Caco-2 (cell line): Measurements from ENCODE around the gene TARS1. TPM values are rescaled to one million over a fixed set of nuclear protein-coding genes. Genes with fewer than 3 reads are reported as not detected.

ENCODE experiments used
- BruUV-seq: library from RNA; stranded (reverse); fragments of 400-500 nt; replicated peaks from 2 replicates; lab custom pipeline; 2021; lab: Mats Ljungman, UMichigan
- CTCF ChIA-PET: fragments of 300-600 bp; sonication (Branson Sonifier 250); formaldehyde crosslinking; loops from one replicate; lab custom pipeline; 2022; ENCODE audit warnings: antibody characterized with exemption; lab: Charles Lee
- POLR2A ChIA-PET: fragments of 300-600 bp; sonication (Branson Sonifier 250); formaldehyde crosslinking; loops from one replicate; lab custom pipeline; 2022; ENCODE audit warnings: antibody characterized with exemption; lab: Charles Lee
- DNase-seq, 2 experiments: peaks; one replicate each; pipeline versions ENCODE4 v3.0.0 to v3.0.0-alpha.2; 2020 to 2022
- H3K27me3 ChIP-seq: replicated peaks from 2 replicates; pipeline ENCODE4 v1.6.0; 2011; ENCODE audit warnings: low read length; ENCODE audit not compliant: control insufficient read depth, insufficient read depth
- H3K36me3 ChIP-seq: 2 replicates; pipeline ENCODE4 v1.5.1; 2011; ENCODE audit warnings: low read length; ENCODE audit not compliant: control insufficient read depth, insufficient read depth
- H3K4me1 ChIP-seq: fragments of 250-450 bp; sonication (Bioruptor Pico); 2 replicates; pipeline ENCODE4 v1.5.1; 2020; ENCODE audit warnings: mild to moderate bottlenecking
- H3K4me3 ChIP-seq: 2 replicates; pipeline ENCODE4 v1.5.1; 2011; ENCODE audit warnings: low read depth, mild to moderate bottlenecking, control low read depth, low read length
- H3K9me3 ChIP-seq: fragments of 250-450 bp; sonication (Bioruptor Pico); 2 replicates; pipeline ENCODE4 v1.5.1; 2020; ENCODE audit warnings: mild to moderate bottlenecking, moderate library complexity
- H3K27ac Mint-ChIP-seq: one replicate; pipeline ENCODE4 v1.8.0; 2022; ENCODE audit warnings: mixed read lengths; ENCODE audit not compliant: unreplicated experiment
- H3K27me3 Mint-ChIP-seq: one replicate; pipeline ENCODE4 v1.8.0; 2022; ENCODE audit warnings: mixed read lengths; ENCODE audit not compliant: insufficient read depth, unreplicated experiment
- H3K36me3 Mint-ChIP-seq: one replicate; pipeline ENCODE4 v1.8.0; 2022; ENCODE audit warnings: mild to moderate bottlenecking, mixed read lengths; ENCODE audit not compliant: insufficient read depth, unreplicated experiment
- H3K4me1 Mint-ChIP-seq: one replicate; pipeline ENCODE4 v1.8.0; 2022; ENCODE audit warnings: low read depth, mixed read lengths; ENCODE audit not compliant: unreplicated experiment
- H3K4me3 Mint-ChIP-seq: one replicate; pipeline ENCODE4 v1.8.0; 2022; ENCODE audit warnings: mild to moderate bottlenecking, moderate library complexity, mixed read lengths; ENCODE audit not compliant: unreplicated experiment
- H3K9me3 Mint-ChIP-seq: one replicate; pipeline ENCODE4 v1.8.0; 2022; ENCODE audit warnings: mixed read lengths; ENCODE audit not compliant: unreplicated experiment
- intact Hi-C: fragments of 100-400 bp; cut with micrococcal nuclease; formaldehyde crosslinking; loops from one replicate; pipeline ENCODE4 v1.10.0; 2022; ENCODE audit not compliant: unreplicated experiment
- total RNA-seq: library from RNA; stranded (reverse); gene quantifications from 2 replicates; pipeline ENCODE4 v1.2.3, GENCODE V29; 2022
- TF ChIP-seq, protein P1 (sequence below), 2 experiments: fragments of 200-600 bp in 1 of 2; IDR thresholded peaks; 1 replicate in 1 of 2; 2 replicates in 1 of 2; pipeline versions ENCODE4 v1.5.1 to v1.8.0; 2011 to 2022; ENCODE audit warnings: antibody characterized with exemption in 1 of 2, control low read depth in 1 of 2, inconsistent platforms in 1 of 2, low read depth in 1 of 2, low read length in 1 of 2, mild to moderate bottlenecking in 1 of 2, moderate library complexity in 1 of 2; ENCODE audit not compliant: insufficient read depth in 1 of 2, severe bottlenecking in 1 of 2, unreplicated experiment in 1 of 2

Gene TARS1
- total RNA-seq, 1 experiment from 2014 or later, result 288 TPM

DNA sequence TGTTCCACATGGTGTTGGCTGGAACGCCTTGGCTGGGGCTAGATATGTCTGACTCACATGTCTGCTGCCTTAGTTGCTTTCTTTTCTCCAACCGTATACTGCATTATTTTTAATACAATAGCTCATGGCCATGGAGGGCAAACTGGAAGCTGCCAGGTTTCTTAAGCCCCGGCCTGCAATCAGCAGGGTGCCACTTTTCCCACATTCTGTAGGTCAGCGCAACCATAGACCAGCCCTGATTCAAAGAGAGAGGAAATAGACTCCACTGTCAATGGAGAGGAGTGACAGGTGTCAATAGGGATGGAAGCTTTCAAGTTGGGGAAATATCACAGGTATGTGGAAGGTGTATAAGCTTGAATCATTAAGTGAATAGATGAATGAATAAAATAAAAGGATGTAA lies 60.5 kb downstream of the TARS1 start:
- Mint-ChIP-seq H3K27me3 (no peaks in the 10 kb centered on the region), H3K36me3 (no peaks in the 10 kb centered on the region)

DNA sequence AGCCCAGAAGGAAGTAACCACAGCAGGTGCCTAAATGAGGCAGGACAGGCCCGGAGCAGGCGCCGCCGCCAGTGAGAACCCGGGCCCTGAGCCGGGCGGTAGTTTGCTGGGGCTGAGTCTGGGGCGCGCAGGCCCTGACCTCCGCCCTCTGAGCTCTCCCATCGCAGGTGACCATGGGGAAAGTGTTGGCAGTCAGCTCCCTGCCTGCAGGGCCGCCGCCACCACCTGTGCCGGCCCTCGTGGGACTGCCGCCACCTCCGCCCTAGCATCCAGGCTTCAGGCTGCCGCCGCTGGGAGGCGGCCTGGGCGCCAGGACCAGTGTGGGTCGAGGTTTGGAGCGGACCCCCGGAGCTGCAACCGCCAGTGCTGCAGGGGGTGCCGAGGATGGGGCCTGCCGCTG lies 61.1 kb downstream of the TARS1 start:
- CTCF ChIA-PET, result no interaction called here
- H3K9me3 Mint-ChIP-seq, result no peaks in the 10 kb centered on the region
- H3K4me3 Mint-ChIP-seq, result no peak overlapping the region
- H3K36me3 Mint-ChIP-seq, result no peaks in the 10 kb centered on the region
- no peaks in the 10 kb centered on the region for H3K27me3 ChIP-seq
- no peaks in the 10 kb centered on the region for H3K9me3 ChIP-seq
- TF ChIP-seq, protein P1, sequence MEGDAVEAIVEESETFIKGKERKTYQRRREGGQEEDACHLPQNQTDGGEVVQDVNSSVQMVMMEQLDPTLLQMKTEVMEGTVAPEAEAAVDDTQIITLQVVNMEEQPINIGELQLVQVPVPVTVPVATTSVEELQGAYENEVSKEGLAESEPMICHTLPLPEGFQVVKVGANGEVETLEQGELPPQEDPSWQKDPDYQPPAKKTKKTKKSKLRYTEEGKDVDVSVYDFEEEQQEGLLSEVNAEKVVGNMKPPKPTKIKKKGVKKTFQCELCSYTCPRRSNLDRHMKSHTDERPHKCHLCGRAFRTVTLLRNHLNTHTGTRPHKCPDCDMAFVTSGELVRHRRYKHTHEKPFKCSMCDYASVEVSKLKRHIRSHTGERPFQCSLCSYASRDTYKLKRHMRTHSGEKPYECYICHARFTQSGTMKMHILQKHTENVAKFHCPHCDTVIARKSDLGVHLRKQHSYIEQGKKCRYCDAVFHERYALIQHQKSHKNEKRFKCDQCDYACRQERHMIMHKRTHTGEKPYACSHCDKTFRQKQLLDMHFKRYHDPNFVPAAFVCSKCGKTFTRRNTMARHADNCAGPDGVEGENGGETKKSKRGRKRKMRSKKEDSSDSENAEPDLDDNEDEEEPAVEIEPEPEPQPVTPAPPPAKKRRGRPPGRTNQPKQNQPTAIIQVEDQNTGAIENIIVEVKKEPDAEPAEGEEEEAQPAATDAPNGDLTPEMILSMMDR (IDR thresholded peaks at IDR 0.05; ENCODE audit: insufficient read depth in 1 of 2, low read depth in 1 of 2, low read length in 1 of 2, severe bottlenecking in 1 of 2, unreplicated experiment in 1 of 2), result no peak
- H3K27ac Mint-ChIP-seq, result no peak overlapping the region
- H3K4me1 ChIP-seq, result no peaks in the 10 kb centered on the region
- no peaks in the 10 kb centered on the region for H3K36me3 ChIP-seq
- H3K27me3 Mint-ChIP-seq, result no peaks in the 10 kb centered on the region
- no TSS peak for BruUV-seq
- no peak overlapping the region for H3K4me3 ChIP-seq
- no peaks in the 10 kb centered on the region for H3K4me1 Mint-ChIP-seq
- POLR2A ChIA-PET, result no interaction called here
- intact Hi-C loops, result no loop called here
- no peak for DNase-seq

More for the DNA sequence above, 60.5 kb downstream of the TARS1 start:
- H3K4me1 Mint-ChIP-seq, result no peaks in the 10 kb centered on the region
- DNase-seq, result no peak
- CTCF ChIA-PET, result no interaction called here
- Histone ChIP-seq H3K27me3 (no peaks in the 10 kb centered on the region), H3K36me3 (no peaks in the 10 kb centered on the region), H3K4me3 (no peak overlapping the region), H3K9me3 (no peaks in the 10 kb centered on the region), H3K4me1 (no peaks in the 10 kb centered on the region)
- intact Hi-C loops, result no loop called here
- POLR2A ChIA-PET, result no interaction called here
- BruUV-seq, result no TSS peak
- H3K4me3 Mint-ChIP-seq, result no peak overlapping the region
- TF ChIP-seq, protein P1 (IDR thresholded peaks at IDR 0.05; ENCODE audit: insufficient read depth in 1 of 2, low read depth in 1 of 2, low read length in 1 of 2, severe bottlenecking in 1 of 2, unreplicated experiment in 1 of 2), result no peak
- no peak overlapping the region for H3K27ac Mint-ChIP-seq
- no peaks in the 10 kb centered on the region for H3K9me3 Mint-ChIP-seq

DNA sequence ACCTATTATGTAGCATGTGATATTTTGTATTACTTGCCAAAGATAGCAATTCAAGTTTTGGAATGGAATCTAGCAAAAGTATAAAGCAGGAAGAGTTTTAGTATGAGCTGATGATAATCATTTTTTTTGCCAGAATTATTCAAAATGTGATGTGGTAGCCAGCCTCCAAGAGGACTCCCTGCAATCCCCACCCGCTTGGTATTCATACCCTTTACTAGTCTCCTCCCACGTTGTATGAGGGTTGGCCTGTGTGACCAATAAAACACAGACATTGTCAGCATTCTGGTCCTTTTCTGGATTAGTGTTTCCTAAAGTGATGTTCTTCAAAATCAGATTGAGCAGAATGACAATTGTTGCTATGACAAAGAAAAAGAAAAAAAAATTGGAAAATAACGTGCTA lies 63.8 kb downstream of the TARS1 start:
- intact Hi-C loops, result no loop called here
- no peaks in the 10 kb centered on the region for H3K36me3 Mint-ChIP-seq

More for the DNA sequence above, 63.8 kb downstream of the TARS1 start:
- no peaks in the 10 kb centered on the region for H3K27me3 ChIP-seq
- DNase-seq, result no peak
- BruUV-seq, result no TSS peak
- no peaks in the 10 kb centered on the region for H3K9me3 ChIP-seq
- no peaks in the 10 kb centered on the region for H3K4me1 Mint-ChIP-seq
- no peaks in the 10 kb centered on the region for H3K9me3 Mint-ChIP-seq
- no peak overlapping the region for H3K27ac Mint-ChIP-seq
- no peak overlapping the region for H3K4me3 Mint-ChIP-seq
- H3K4me1 ChIP-seq, result no peaks in the 10 kb centered on the region
- ChIA-PET CTCF (no interaction called here), POLR2A (no interaction called here)
- H3K36me3 ChIP-seq, result no peaks in the 10 kb centered on the region
- H3K27me3 Mint-ChIP-seq, result no peaks in the 10 kb centered on the region
- H3K4me3 ChIP-seq, result no peak overlapping the region
- TF ChIP-seq, protein P1 (IDR thresholded peaks at IDR 0.05; ENCODE audit: insufficient read depth in 1 of 2, low read depth in 1 of 2, low read length in 1 of 2, severe bottlenecking in 1 of 2, unreplicated experiment in 1 of 2), result no peak
